HepG2 (cell line): ENCODE measurements around the gene SLC7A11. TPM values are rescaled to one million over a fixed set of nuclear protein-coding genes. Genes with fewer than 3 reads are reported as not detected.

Source experiments
- ELF1 ChIP-seq: sonication (generic); formaldehyde crosslinking; IDR thresholded peaks from 2 replicates; pipeline ENCODE4 v1.4.0; 2020; ENCODE audit warnings: missing genetic modification reagents
- ETV6 ChIP-seq: sonication (generic); formaldehyde crosslinking; conservative IDR thresholded peaks from 2 replicates; pipeline ENCODE4 v1.4.0; 2020; ENCODE audit warnings: missing genetic modification reagents
- JUND ChIP-seq: sonication (generic); formaldehyde crosslinking; IDR thresholded peaks from 2 replicates; pipeline ENCODE4 v1.8.0; 2022; ENCODE audit warnings: mild to moderate bottlenecking, missing genetic modification reagents
- KAT7 ChIP-seq: IDR thresholded peaks from 2 replicates; pipeline ENCODE4 v1.6.1; 2018; ENCODE audit warnings: borderline replicate concordance, missing compliant biosample characterization
- MAFK ChIP-seq, 2 experiments: IDR thresholded peaks in 1 of 2; conservative IDR thresholded peaks in 1 of 2; 2 replicates each; pipeline ENCODE4 v1.6.1; 2011; ENCODE audit warnings: improper control_type of control experiment in 2 of 2, low read length in 2 of 2
- MXD4 ChIP-seq: IDR thresholded peaks from 2 replicates; pipeline ENCODE4 v1.6.1; 2016; ENCODE audit warnings: mild to moderate bottlenecking, missing biosample characterization, missing genetic modification reagents
- NCOA5 ChIP-seq: sonication (generic); formaldehyde crosslinking; IDR thresholded peaks from 2 replicates; pipeline ENCODE4 v1.4.0; 2020; ENCODE audit warnings: missing genetic modification reagents
- NR2F1 ChIP-seq, 2 experiments: fragments of 450-650 bp in 1 of 2; formaldehyde crosslinking in 1 of 2; IDR thresholded peaks; 2 replicates each; pipeline versions ENCODE4 v1.5.0 to v1.6.1; 2016 to 2020; ENCODE audit warnings: mild to moderate bottlenecking in 1 of 2, missing compliant biosample characterization in 1 of 2, missing genetic modification reagents in 1 of 2, moderate library complexity in 1 of 2
- RBFOX2 ChIP-seq: fragments of 200-400 bp; formaldehyde crosslinking; IDR thresholded peaks from 2 replicates; pipeline ENCODE4 v1.6.1; 2017; ENCODE audit warnings: low read depth, mild to moderate bottlenecking, low read length
- RFX5 ChIP-seq: IDR thresholded peaks from 2 replicates; pipeline ENCODE4 v1.6.1; 2011; ENCODE audit warnings: low read depth, low read length, improper control_type of control experiment
- RNF2 ChIP-seq: fragments of 450-650 bp; conservative IDR thresholded peaks from 2 replicates; pipeline ENCODE4 v1.6.1; 2016; ENCODE audit warnings: low read depth
- TAF1 ChIP-seq: sonication (generic); formaldehyde crosslinking; IDR thresholded peaks from 2 replicates; pipeline ENCODE4 v1.4.0; 2020; ENCODE audit warnings: missing genetic modification reagents
- ZBTB38 ChIP-seq: sonication (generic); formaldehyde crosslinking; IDR thresholded peaks from 2 replicates; pipeline ENCODE4 v1.5.1; 2020; ENCODE audit warnings: mild to moderate bottlenecking, missing genetic modification reagents
- ZFP1 ChIP-seq: IDR thresholded peaks from 2 replicates; pipeline ENCODE4 v1.6.1; 2016
- ZKSCAN1 ChIP-seq: fragments of 150-350 bp; IDR thresholded peaks from 2 replicates; pipeline ENCODE4 v1.6.1; 2014; ENCODE audit warnings: low read length
- ZNF230 ChIP-seq: sonication (generic); formaldehyde crosslinking; IDR thresholded peaks from 2 replicates; pipeline ENCODE4 v1.4.0; 2020; ENCODE audit warnings: mild to moderate bottlenecking, missing genetic modification reagents
- ZNF251 ChIP-seq: sonication (generic); formaldehyde crosslinking; IDR thresholded peaks from 2 replicates; pipeline ENCODE4 v1.9.0; 2021; ENCODE audit warnings: mild to moderate bottlenecking, missing genetic modification reagents
- ZNF33A ChIP-seq: sonication (generic); formaldehyde crosslinking; IDR thresholded peaks from 2 replicates; pipeline ENCODE4 v1.5.1; 2020; ENCODE audit warnings: missing genetic modification reagents, mild to moderate bottlenecking, moderate library complexity, borderline replicate concordance
- ZNF484 ChIP-seq: sonication (generic); formaldehyde crosslinking; IDR thresholded peaks from 2 replicates; pipeline ENCODE4 v1.5.1; 2020; ENCODE audit warnings: mild to moderate bottlenecking, low read depth, missing genetic modification reagents, borderline replicate concordance
- ZNF501 ChIP-seq: sonication (generic); formaldehyde crosslinking; IDR thresholded peaks from 2 replicates; pipeline ENCODE4 v1.5.1; 2020; ENCODE audit warnings: mild to moderate bottlenecking, moderate library complexity, missing genetic modification reagents
- ZNF615 ChIP-seq: sonication (generic); formaldehyde crosslinking; IDR thresholded peaks from 2 replicates; pipeline ENCODE4 v1.5.0; 2020; ENCODE audit warnings: mild to moderate bottlenecking, missing genetic modification reagents, borderline replicate concordance
- ZNF776 ChIP-seq: sonication (generic); formaldehyde crosslinking; IDR thresholded peaks from 2 replicates; pipeline ENCODE4 v1.4.0; 2020; ENCODE audit warnings: mild to moderate bottlenecking, missing genetic modification reagents
- ZZZ3 ChIP-seq: sonication (generic); formaldehyde crosslinking; IDR thresholded peaks from 2 replicates; pipeline ENCODE4 v1.4.0; 2020; ENCODE audit warnings: missing genetic modification reagents, mild to moderate bottlenecking, borderline replicate concordance
- polyA plus RNA-seq, 8 experiments: library from polyadenylated mRNA; depleted of rRNA in 3 of 8; stranded (reverse) in 7 of 8; unstranded in 1 of 8; fragments of >200 nt; fragmentation: Illumina TruSeq in 4 of 8; extraction: Trizol in 4 of 8; gene quantifications; 2 replicates each; pipeline versions ENCODE4 v1.2.1 to v1.2.3, GENCODE V29; 2011 to 2016; ENCODE audit warnings: low read depth in 4 of 8, missing spikeins in 1 of 8, mixed read lengths in 1 of 8; ENCODE audit not compliant: insufficient read depth in 1 of 8
- total RNA-seq, 5 experiments: library from RNA; depleted of rRNA; stranded (reverse); fragments of >200 nt; fragmentation: Illumina TruSeq; extraction: Trizol; gene quantifications; 2 replicates each; pipeline ENCODE4 v1.2.3, GENCODE V29; 2016; ENCODE audit warnings: low read depth in 1 of 5
- TF ChIP-seq, protein P1 (sequence below): sonication (generic); formaldehyde crosslinking; IDR thresholded peaks from 2 replicates; pipeline ENCODE4 v1.4.0; 2020; ENCODE audit warnings: mild to moderate bottlenecking, missing genetic modification reagents
- TF ChIP-seq, protein P2 (sequence below): IDR thresholded peaks from 2 replicates; pipeline ENCODE4 v1.6.1; 2016; ENCODE audit warnings: low read depth, missing genetic modification reagents, missing compliant biosample characterization

SLC7A11 gene
- total and polyA plus RNA-seq, 2 of the 13 experiments (the other 11 are each of a cell fraction or from before 2014, with no cell fraction given): 15.7 to 17.5 TPM

DNA sequence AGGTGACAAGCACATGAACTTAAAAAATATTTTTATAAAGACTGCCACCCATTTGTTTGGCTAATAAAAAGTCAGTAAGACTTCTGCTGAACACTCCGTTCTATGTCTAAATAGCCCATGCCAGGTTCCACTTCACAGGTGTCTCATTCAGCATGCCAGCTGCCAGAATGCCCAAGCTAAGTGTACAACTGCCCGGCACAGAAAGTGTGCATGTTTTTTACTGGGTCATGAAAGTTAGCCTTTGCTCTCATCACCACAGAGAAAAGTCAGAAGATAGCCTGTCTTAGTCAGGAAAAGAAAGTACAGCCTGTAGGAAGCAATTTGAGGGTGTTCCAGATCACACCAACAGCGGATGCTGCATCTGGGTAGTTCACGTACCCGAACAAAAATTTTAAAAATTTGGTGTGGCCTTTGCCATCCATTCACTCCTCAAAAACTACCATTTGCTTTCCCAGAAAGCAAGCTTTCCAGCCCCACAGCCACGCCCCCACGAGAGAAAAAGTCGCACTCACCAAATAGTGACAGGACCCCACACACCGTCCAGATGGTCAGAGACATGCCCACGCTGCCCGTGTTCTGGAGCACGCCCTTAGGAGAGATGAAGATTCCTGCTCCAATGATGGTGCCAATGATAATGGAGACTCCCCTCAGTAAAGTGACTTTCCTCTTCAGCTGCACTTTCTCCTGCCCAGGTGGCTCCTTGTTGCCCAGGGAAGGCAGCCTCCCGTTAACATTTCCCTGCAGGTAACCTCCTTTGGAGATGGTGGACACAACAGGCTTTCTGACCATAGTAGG is 671 bp downstream of the SLC7A11 start (continued):
- TF ChIP-seq ZBTB38 (no peak), ELF1 (no peak; the same call in 1 of the 2 replicates), RFX5 (no peak), MAFK (conservative IDR thresholded peaks at IDR 0.05 in 1 of 2, IDR thresholded peaks at IDR 0.05 in 1 of 2; ENCODE audit: low read length in 2 of 2) (no peak), ZNF251 (CRISPR knock-in tag) (no peak), ZFP1 (CRISPR knock-in tag) (no peak), ZNF484 (CRISPR knock-in tag) (no peak), TAF1 (peak; percentile 19; the same call in 1 of the 2 replicates), ZKSCAN1 (peak; percentile 4; the same call in 1 of the 2 replicates), ZZZ3 (no peak), ZNF615 (CRISPR knock-in tag) (no peak), MXD4 (CRISPR knock-in tag) (no peak), ETV6 (no peak), KAT7 (CRISPR knock-in tag) (0 out of 2 replicates have a peak, but pooled peaks have one; percentile 64), ZNF501 (no peak), JUND (CRISPR knock-in tag) (no peak), ZNF776 (CRISPR knock-in tag) (no peak), ZNF230 (no peak), RBFOX2 (peak; percentile 80), NR2F1 (CRISPR knock-in tag; IDR thresholded peaks at IDR 0.05) (no peak), NCOA5 (CRISPR knock-in tag) (no peak), RNF2 (no peak), ZNF33A (CRISPR knock-in tag) (no peak)
- TF ChIP-seq, protein P1, sequence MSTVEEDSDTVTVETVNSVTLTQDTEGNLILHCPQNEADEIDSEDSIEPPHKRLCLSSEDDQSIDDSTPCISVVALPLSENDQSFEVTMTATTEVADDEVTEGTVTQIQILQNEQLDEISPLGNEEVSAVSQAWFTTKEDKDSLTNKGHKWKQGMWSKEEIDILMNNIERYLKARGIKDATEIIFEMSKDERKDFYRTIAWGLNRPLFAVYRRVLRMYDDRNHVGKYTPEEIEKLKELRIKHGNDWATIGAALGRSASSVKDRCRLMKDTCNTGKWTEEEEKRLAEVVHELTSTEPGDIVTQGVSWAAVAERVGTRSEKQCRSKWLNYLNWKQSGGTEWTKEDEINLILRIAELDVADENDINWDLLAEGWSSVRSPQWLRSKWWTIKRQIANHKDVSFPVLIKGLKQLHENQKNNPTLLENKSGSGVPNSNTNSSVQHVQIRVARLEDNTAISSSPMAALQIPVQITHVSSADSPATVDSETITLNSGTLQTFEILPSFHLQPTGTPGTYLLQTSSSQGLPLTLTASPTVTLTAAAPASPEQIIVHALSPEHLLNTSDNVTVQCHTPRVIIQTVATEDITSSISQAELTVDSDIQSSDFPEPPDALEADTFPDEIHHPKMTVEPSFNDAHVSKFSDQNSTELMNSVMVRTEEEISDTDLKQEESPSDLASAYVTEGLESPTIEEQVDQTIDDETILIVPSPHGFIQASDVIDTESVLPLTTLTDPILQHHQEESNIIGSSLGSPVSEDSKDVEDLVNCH (CRISPR knock-in tag): no peak
- TF ChIP-seq, protein P2, sequence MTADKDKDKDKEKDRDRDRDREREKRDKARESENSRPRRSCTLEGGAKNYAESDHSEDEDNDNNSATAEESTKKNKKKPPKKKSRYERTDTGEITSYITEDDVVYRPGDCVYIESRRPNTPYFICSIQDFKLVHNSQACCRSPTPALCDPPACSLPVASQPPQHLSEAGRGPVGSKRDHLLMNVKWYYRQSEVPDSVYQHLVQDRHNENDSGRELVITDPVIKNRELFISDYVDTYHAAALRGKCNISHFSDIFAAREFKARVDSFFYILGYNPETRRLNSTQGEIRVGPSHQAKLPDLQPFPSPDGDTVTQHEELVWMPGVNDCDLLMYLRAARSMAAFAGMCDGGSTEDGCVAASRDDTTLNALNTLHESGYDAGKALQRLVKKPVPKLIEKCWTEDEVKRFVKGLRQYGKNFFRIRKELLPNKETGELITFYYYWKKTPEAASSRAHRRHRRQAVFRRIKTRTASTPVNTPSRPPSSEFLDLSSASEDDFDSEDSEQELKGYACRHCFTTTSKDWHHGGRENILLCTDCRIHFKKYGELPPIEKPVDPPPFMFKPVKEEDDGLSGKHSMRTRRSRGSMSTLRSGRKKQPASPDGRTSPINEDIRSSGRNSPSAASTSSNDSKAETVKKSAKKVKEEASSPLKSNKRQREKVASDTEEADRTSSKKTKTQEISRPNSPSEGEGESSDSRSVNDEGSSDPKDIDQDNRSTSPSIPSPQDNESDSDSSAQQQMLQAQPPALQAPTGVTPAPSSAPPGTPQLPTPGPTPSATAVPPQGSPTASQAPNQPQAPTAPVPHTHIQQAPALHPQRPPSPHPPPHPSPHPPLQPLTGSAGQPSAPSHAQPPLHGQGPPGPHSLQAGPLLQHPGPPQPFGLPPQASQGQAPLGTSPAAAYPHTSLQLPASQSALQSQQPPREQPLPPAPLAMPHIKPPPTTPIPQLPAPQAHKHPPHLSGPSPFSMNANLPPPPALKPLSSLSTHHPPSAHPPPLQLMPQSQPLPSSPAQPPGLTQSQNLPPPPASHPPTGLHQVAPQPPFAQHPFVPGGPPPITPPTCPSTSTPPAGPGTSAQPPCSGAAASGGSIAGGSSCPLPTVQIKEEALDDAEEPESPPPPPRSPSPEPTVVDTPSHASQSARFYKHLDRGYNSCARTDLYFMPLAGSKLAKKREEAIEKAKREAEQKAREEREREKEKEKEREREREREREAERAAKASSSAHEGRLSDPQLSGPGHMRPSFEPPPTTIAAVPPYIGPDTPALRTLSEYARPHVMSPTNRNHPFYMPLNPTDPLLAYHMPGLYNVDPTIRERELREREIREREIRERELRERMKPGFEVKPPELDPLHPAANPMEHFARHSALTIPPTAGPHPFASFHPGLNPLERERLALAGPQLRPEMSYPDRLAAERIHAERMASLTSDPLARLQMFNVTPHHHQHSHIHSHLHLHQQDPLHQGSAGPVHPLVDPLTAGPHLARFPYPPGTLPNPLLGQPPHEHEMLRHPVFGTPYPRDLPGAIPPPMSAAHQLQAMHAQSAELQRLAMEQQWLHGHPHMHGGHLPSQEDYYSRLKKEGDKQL (CRISPR knock-in tag): no peak
